Erythroblast (primary cell): ENCODE results near the gene SNX10.

Experiments
- GATA1 ChIP-seq: IDR thresholded peaks from 2 replicates; pipeline ENCODE4 v1.6.1; 2011; ENCODE audit warnings: low read depth, mild to moderate bottlenecking, control low read depth, low read length, moderate library complexity
- POLR2A ChIP-seq: IDR thresholded peaks from 2 replicates; pipeline ENCODE4 v1.6.1; 2011; ENCODE audit warnings: mild to moderate bottlenecking, low read length

DNA sequence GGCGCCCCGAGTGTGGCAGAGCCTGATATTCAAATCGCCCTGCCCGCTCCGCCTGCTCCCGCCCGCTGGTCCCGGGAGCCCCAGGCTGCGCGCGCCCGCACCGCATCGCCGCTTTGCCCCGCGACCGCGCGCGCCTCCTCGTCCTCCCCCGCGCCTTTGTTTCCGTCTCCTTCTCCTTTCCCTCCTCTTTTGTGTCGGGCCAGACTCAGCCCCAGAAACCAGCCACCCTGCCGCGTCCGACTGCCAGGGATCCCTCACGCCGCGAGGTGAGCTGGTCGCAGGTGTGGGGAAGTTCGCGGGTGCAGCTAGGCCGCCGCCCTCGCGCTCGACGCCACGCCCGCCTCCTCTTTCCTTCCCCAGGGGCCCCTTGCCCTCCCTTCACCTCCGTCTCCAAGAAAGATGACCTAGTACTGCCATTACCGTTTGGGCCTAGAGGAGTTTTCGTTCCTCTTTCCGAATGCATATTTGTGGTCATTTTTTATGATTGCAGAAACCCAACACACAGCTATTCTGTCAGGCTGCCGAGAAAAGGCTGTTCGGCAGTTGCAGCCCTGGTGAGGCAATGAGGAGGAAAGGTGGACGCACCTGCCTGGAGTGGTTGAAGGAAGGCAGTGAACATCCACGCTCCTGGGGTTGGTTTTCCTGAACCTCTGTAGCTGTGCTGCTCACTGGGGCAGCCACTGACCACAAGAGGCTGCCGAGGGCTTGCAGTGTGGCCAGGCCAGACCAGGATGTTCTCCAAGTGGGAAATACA is 107.3 kb downstream of the SNX10 start:
- TF ChIP-seq POLR2A = no peak
- no peak for TF ChIP-seq GATA1
